Measurements from ENCODE around the gene GNPTAB. TPM values are rescaled to one million over a fixed set of nuclear protein-coding genes. Genes with fewer than 3 reads are reported as not detected.

GNPTAB gene
- total and polyA plus RNA-seq, 2 donors (not counting 1 experiment from before 2014, with no cell fraction given) = 10.4 to 79.4 TPM

- no peak overlapping the region for H3K9ac ChIP-seq (ENCODE audit: low read length)
- no peaks in the 10 kb centered on the region for H4K20me1 ChIP-seq (ENCODE audit: control insufficient read depth, insufficient read depth, low read length, poor library complexity, severe bottlenecking)
- peaks cover 7% of the 10 kb centered on the region in 2 donors for H3K4me1 ChIP-seq (ENCODE audit: control insufficient read depth in 2 of 2, insufficient read depth in 2 of 2, low read length in 2 of 2)
- peaks cover 0 to 2% (median 0%) of the 10 kb centered on the region in 3 donors for H3K9me3 ChIP-seq (ENCODE audit: control extremely low read depth in 1 of 3, control insufficient read depth in 2 of 3, insufficient read depth in 1 of 3, low read length in 2 of 3)
- no peak overlapping the region for H2AFZ ChIP-seq (ENCODE audit: insufficient read depth, low read depth, low read length, poor library complexity, severe bottlenecking)
- H3K9me3 Mint-ChIP-seq (ENCODE audit: insufficient read depth) = no peaks in the 10 kb centered on the region
- TF ChIP-seq EZH2 (IDR thresholded peaks at IDR 0.05; ENCODE audit: borderline replicate concordance, insufficient read depth, low read depth, low read length, poor library complexity, severe bottlenecking) (no peak), CTCF (IDR thresholded peaks at IDR 0.05) (no peak)
- no peaks in the 10 kb centered on the region for H3K79me2 ChIP-seq (ENCODE audit: control insufficient read depth, insufficient read depth, low read length)
- no peak overlapping the region for H3K27ac ChIP-seq (ENCODE audit: low read length in 2 of 2)
- ChIA-PET POLR2A (no interaction called here), CTCF (interaction anchor here (1.1 kb wide), 1 partner anchor 20 kb away, joined by 6 read pairs; no protein-coding TSS in a partner anchor)
- peaks cover 1% of the 10 kb centered on the region for H3K27me3 Mint-ChIP-seq
- H3K4me3 Mint-ChIP-seq = no peak overlapping the region
- no peaks in the 10 kb centered on the region for H3K27me3 ChIP-seq (replicated peaks in 1 of 4; ENCODE audit: control extremely low read depth in 1 of 4, control insufficient read depth in 3 of 4, insufficient read depth in 4 of 4, low read length in 3 of 4)
- H3K4me1 Mint-ChIP-seq = peaks cover 19% of the 10 kb centered on the region
- intact Hi-C loops (cut with micrococcal nuclease) = no loop called here
- H3K4me3 ChIP-seq (ENCODE audit: control extremely low read depth in 1 of 5, extremely low read depth in 1 of 5, insufficient read depth in 1 of 5, low read depth in 2 of 5, low read length in 4 of 5) = no peak overlapping the region
- DNase-seq (no peak), ATAC-seq (ENCODE audit: low read depth) (no peak)
- no peaks in the 10 kb centered on the region for H3K36me3 ChIP-seq (replicated peaks in 1 of 2; ENCODE audit: control extremely low read depth in 1 of 2, control insufficient read depth in 1 of 2, extremely low read depth in 1 of 2, insufficient read depth in 2 of 2, low read length in 1 of 2)
- H3K27ac Mint-ChIP-seq = no peak overlapping the region
- H3K4me2 ChIP-seq (replicated peaks; ENCODE audit: low read depth, low read length, poor library complexity, severe bottlenecking) = no peak overlapping the region
Measured at GRCh38 chr12:101859664-101860607, 29.2 kb upstream of the GNPTAB start.

- Mint-ChIP-seq H3K27me3 (no peaks in the 10 kb centered on the region), H3K4me3 (no peak overlapping the region), H3K4me1 (peaks cover 27% of the 10 kb centered on the region), H3K27ac (no peak overlapping the region), H3K9me3 (ENCODE audit: insufficient read depth) (no peaks in the 10 kb centered on the region)
- WGBS (ENCODE audit: insufficient coverage) = 96% methylated on average over 3 of the region's 3 CpGs
- H3K4me3 ChIP-seq (ENCODE audit: control extremely low read depth in 1 of 5, extremely low read depth in 1 of 5, insufficient read depth in 1 of 5, low read depth in 2 of 5, low read length in 4 of 5) = no peak overlapping the region
- H3K27ac ChIP-seq (ENCODE audit: low read length in 2 of 2) = no peak overlapping the region
- H3K27me3 ChIP-seq (replicated peaks in 1 of 4; ENCODE audit: control extremely low read depth in 1 of 4, control insufficient read depth in 3 of 4, insufficient read depth in 4 of 4, low read length in 3 of 4) = no peaks in the 10 kb centered on the region
- H3K4me2 ChIP-seq (replicated peaks; ENCODE audit: low read depth, low read length, poor library complexity, severe bottlenecking) = no peak overlapping the region
- DNase-seq = no peak
- no peaks in the 10 kb centered on the region for H4K20me1 ChIP-seq (ENCODE audit: control insufficient read depth, insufficient read depth, low read length, poor library complexity, severe bottlenecking)
- ATAC-seq (ENCODE audit: low read depth) = no peak
- CTCF ChIA-PET = interaction anchor here (0.7 kb wide), 1 partner anchor 35 kb away, joined by 4 read pairs; no protein-coding TSS in a partner anchor
- no peaks in the 10 kb centered on the region for H3K36me3 ChIP-seq (replicated peaks in 1 of 2; ENCODE audit: control extremely low read depth in 1 of 2, control insufficient read depth in 1 of 2, extremely low read depth in 1 of 2, insufficient read depth in 2 of 2, low read length in 1 of 2)
- peaks cover 16% of the 10 kb centered on the region in 2 donors for H3K4me1 ChIP-seq (ENCODE audit: control insufficient read depth in 2 of 2, insufficient read depth in 2 of 2, low read length in 2 of 2)
- no peak overlapping the region for H2AFZ ChIP-seq (ENCODE audit: insufficient read depth, low read depth, low read length, poor library complexity, severe bottlenecking)
- TF ChIP-seq CTCF (IDR thresholded peaks at IDR 0.05) (no peak), EZH2 (IDR thresholded peaks at IDR 0.05; ENCODE audit: borderline replicate concordance, insufficient read depth, low read depth, low read length, poor library complexity, severe bottlenecking) (no peak)
- no peak overlapping the region for H3K9ac ChIP-seq (ENCODE audit: low read length)
- peaks cover 0 to 2% (median 0%) of the 10 kb centered on the region in 3 donors for H3K9me3 ChIP-seq (ENCODE audit: control extremely low read depth in 1 of 3, control insufficient read depth in 2 of 3, insufficient read depth in 1 of 3, low read length in 2 of 3)
- POLR2A ChIA-PET = no interaction called here
- no peaks in the 10 kb centered on the region for H3K79me2 ChIP-seq (ENCODE audit: control insufficient read depth, insufficient read depth, low read length)
- intact Hi-C loops (cut with micrococcal nuclease) = no loop called here
Measured at GRCh38 chr12:101858361-101858760, 27.6 kb upstream of the GNPTAB start.
